Keratinocyte (primary cell): ENCODE measurements around the gene KIRREL2. TPM values are rescaled to one million over a fixed set of nuclear protein-coding genes. Genes with fewer than 3 reads are reported as not detected.

Source experiments
- DNase-seq: peaks from one replicate; pipeline ENCODE4 v3.0.0-alpha.2; 2011; ENCODE audit warnings: low read depth, missing footprints, low spot score
- FAIRE-seq: peaks from 2 replicates; lab custom pipeline; 2011; peaks lifted over from hg19 to GRCh38; lab: Jason Lieb, UNC
- H2AFZ ChIP-seq: 2 replicates; pipeline ENCODE4 v1.6.0; 2012; ENCODE audit warnings: low read length, control low read depth, inconsistent platforms; ENCODE audit not compliant: control insufficient read depth
- H3K27ac ChIP-seq: 2 replicates; pipeline ENCODE4 v1.5.1; 2011; ENCODE audit warnings: low read length; ENCODE audit not compliant: control insufficient read depth, insufficient read depth
- H3K27me3 ChIP-seq: 3 replicates; pipeline ENCODE4 v1.6.0; 2011; ENCODE audit warnings: low read length; ENCODE audit not compliant: control insufficient read depth, insufficient read depth; ENCODE audit errors: extremely low read depth
- H3K36me3 ChIP-seq, 2 experiments: 2 replicates in 1 of 2; 3 replicates in 1 of 2; pipeline ENCODE4 v1.5.1; 2011; ENCODE audit warnings: low read length in 2 of 2, mild to moderate bottlenecking in 1 of 2; ENCODE audit not compliant: control insufficient read depth in 2 of 2, insufficient read depth in 2 of 2; ENCODE audit errors: extremely low read depth in 1 of 2
- H3K4me1 ChIP-seq: 3 replicates; pipeline ENCODE4 v1.5.1; 2011; ENCODE audit warnings: low read length; ENCODE audit not compliant: control insufficient read depth, insufficient read depth; ENCODE audit errors: extremely low read depth
- H3K4me2 ChIP-seq: 3 replicates; pipeline ENCODE4 v1.6.0; 2011; ENCODE audit warnings: low read depth, low read length; ENCODE audit not compliant: control insufficient read depth, insufficient read depth; ENCODE audit errors: extremely low read depth
- H3K4me3 ChIP-seq, 3 experiments: fragments of 200-600 bp in 1 of 3; sonication (generic) in 1 of 3; 2 replicates in 2 of 3; 3 replicates in 1 of 3; pipeline ENCODE4 v1.5.1; 2011 to 2016; ENCODE audit warnings: low read length in 3 of 3, mild to moderate bottlenecking in 3 of 3, control low read depth in 2 of 3, inconsistent platforms in 1 of 3, low read depth in 1 of 3, mixed read lengths in 1 of 3, mixed run types in 1 of 3, moderate library complexity in 1 of 3; ENCODE audit not compliant: control insufficient read depth in 2 of 3, insufficient read depth in 2 of 3; ENCODE audit errors: extremely low read depth in 1 of 3
- H3K79me2 ChIP-seq: 2 replicates; pipeline ENCODE4 v1.6.0; 2012; ENCODE audit warnings: low read length; ENCODE audit not compliant: control insufficient read depth, insufficient read depth
- H3K9ac ChIP-seq: 3 replicates; pipeline ENCODE4 v1.6.0; 2011; ENCODE audit warnings: low read length; ENCODE audit not compliant: control insufficient read depth, insufficient read depth; ENCODE audit errors: extremely low read depth
- H3K9me1 ChIP-seq: 3 replicates; pipeline ENCODE4 v1.6.0; 2011; ENCODE audit warnings: low read length; ENCODE audit not compliant: control insufficient read depth, insufficient read depth; ENCODE audit errors: extremely low read depth
- H3K9me3 ChIP-seq: 2 replicates; pipeline ENCODE4 v1.5.1; 2012; ENCODE audit warnings: low read depth, low read length; ENCODE audit not compliant: control insufficient read depth
- H4K20me1 ChIP-seq: 3 replicates; pipeline ENCODE4 v1.6.0; 2011; ENCODE audit warnings: low read length; ENCODE audit not compliant: control insufficient read depth, insufficient read depth; ENCODE audit errors: extremely low read depth
- EZH2 ChIP-seq: IDR thresholded peaks from one replicate; pipeline ENCODE4 v1.6.1; 2012; ENCODE audit warnings: inconsistent platforms, mild to moderate bottlenecking, low read length, moderate library complexity
- dilution Hi-C: fragments of 300-500 bp; cut with MboI; formaldehyde crosslinking; loops from one replicate; pipeline ENCODE4 v1.7.0; 2020; ENCODE audit warnings: low sequenced_read_pairs; ENCODE audit not compliant: extremely low pct_ligation_motif_present
- polyA plus RNA-seq, 5 experiments: library from polyadenylated mRNA; depleted of rRNA in 3 of 5; stranded (reverse) in 3 of 5; stranded (forward) in 1 of 5; unstranded in 1 of 5; fragments of >200 nt; gene quantifications; 1 replicate in 1 of 5; 2 replicates in 3 of 5; 3 replicates in 1 of 5; pipeline versions ENCODE4 v1.2.1 to v1.2.3, GENCODE V29; 2011 to 2012; ENCODE audit warnings: missing spikeins in 2 of 5, low read depth in 1 of 5, low replicate concordance in 1 of 5
- TF ChIP-seq, protein P1 (sequence below), 3 experiments: IDR thresholded peaks in 1 of 3; conservative IDR thresholded peaks in 1 of 3; optimal IDR thresholded peaks in 1 of 3; 2 replicates in 2 of 3; 3 replicates in 1 of 3; pipeline versions ENCODE3 to v1.5.1; 2011; ENCODE audit warnings: low read length in 3 of 3, mild to moderate bottlenecking in 3 of 3, moderate library complexity in 2 of 3, control low read depth in 1 of 3, inconsistent platforms in 1 of 3; ENCODE audit not compliant: insufficient read depth in 2 of 3; ENCODE audit errors: extremely low read depth in 1 of 3

Gene KIRREL2
- polyA plus RNA-seq, 1 donor (not counting 4 experiments of a cell fraction or from before 2014, with no cell fraction given): not detected

DNA sequence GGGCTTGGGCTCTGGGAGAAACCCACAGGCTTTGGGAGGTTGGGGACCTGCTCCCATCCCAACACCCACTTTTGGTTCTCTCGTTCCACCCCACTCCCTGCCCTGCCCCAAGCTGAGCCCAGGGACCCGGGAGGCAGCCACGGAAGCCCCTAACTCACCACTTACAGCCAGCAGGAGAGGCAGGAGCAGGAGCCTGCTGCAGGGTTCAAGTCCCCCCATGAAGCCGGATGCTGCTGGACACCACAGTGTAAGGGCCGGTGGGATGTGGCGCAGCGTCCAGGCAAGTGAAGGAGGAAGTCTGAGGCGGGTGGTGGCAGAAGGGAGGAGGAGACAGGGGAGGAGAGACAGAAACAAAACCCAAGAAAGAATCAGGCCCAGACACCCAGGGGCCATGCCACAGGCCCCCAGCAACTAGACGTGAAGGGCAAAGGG lies 51.3 kb downstream of the KIRREL2 start, which contains the start of gene TYROBP:
TSS of gene TYROBP (minus strand) at position 286 of the 432 bp plus-strand sequence. CDS start at position 219, 67 bp downstream.
- no peak for DNase-seq
- H3K9me1 ChIP-seq: no peaks in the 10 kb centered on the region
- H3K79me2 ChIP-seq: no peaks in the 10 kb centered on the region
- no peak for FAIRE-seq
- H3K4me3 ChIP-seq: no peak within 1 kb of the TSS
- no peak within 1 kb of the TSS for H3K9ac ChIP-seq
- no peak within 1 kb of the TSS for H2AFZ ChIP-seq
- dilution Hi-C loops: no loop called here
- no peaks in the 10 kb centered on the region for H3K36me3 ChIP-seq
- TF ChIP-seq, protein P1, sequence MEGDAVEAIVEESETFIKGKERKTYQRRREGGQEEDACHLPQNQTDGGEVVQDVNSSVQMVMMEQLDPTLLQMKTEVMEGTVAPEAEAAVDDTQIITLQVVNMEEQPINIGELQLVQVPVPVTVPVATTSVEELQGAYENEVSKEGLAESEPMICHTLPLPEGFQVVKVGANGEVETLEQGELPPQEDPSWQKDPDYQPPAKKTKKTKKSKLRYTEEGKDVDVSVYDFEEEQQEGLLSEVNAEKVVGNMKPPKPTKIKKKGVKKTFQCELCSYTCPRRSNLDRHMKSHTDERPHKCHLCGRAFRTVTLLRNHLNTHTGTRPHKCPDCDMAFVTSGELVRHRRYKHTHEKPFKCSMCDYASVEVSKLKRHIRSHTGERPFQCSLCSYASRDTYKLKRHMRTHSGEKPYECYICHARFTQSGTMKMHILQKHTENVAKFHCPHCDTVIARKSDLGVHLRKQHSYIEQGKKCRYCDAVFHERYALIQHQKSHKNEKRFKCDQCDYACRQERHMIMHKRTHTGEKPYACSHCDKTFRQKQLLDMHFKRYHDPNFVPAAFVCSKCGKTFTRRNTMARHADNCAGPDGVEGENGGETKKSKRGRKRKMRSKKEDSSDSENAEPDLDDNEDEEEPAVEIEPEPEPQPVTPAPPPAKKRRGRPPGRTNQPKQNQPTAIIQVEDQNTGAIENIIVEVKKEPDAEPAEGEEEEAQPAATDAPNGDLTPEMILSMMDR (optimal IDR thresholded peaks at IDR 0.05 in 1 of 3, IDR thresholded peaks at IDR 0.05 in 1 of 3, conservative IDR thresholded peaks at IDR 0.05 in 1 of 3; ENCODE audit: extremely low read depth in 1 of 3, insufficient read depth in 2 of 3, low read length in 3 of 3): no peak
- no peak for TF ChIP-seq EZH2
- no peak within 1 kb of the TSS for H3K4me2 ChIP-seq
- H3K27me3 ChIP-seq: no peaks in the 10 kb centered on the region
- no peak within 1 kb of the TSS for H3K27ac ChIP-seq
- no peaks in the 10 kb centered on the region for H4K20me1 ChIP-seq
- H3K4me1 ChIP-seq: peaks cover 8% of the 10 kb centered on the region
- no peaks in the 10 kb centered on the region for H3K9me3 ChIP-seq

DNA sequence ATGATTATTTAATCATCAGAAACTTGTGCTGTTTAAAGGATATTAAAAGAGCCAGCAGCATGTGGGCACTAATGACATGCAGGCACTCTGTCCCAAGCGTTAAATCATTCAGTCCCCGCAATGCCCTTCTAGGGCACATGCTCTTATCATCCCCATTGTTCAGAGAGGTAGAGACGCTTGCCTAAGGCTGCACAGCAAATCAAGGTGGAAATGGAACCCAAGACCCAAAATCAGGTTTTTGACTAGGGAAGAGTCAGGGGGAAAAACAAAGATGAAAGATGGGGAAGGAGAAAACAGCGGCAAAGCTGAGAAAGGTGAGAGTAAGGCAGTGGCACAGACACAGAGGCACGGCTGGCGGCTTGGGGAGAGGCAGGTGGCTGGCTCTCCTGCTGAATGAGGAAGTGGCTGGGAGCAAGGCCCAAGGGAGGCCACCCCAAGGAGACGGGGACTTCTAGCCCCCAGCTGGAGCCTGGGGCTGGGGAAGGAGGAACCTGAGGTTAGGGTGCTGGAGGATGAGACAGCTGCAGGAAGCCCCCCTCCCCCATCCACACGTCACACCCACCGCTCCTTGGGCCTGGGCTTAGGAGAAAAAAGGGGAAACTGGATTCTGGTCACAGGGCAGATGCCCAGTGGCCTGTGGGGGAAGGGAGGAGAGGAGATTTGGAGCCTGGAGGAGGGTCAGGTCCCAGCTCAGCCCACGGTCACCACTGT lies 52.4 kb downstream of the KIRREL2 start:
- dilution Hi-C loops: no loop called here
- no peak overlapping the region for H3K4me2 ChIP-seq
- no peak overlapping the region for H2AFZ ChIP-seq
- no peaks in the 10 kb centered on the region for H3K9me3 ChIP-seq
- H3K4me1 ChIP-seq: no peaks in the 10 kb centered on the region
- H3K27ac ChIP-seq: no peak overlapping the region
- H3K9ac ChIP-seq: no peak overlapping the region
- no peaks in the 10 kb centered on the region for H3K9me1 ChIP-seq
- no peak for TF ChIP-seq EZH2
- TF ChIP-seq, protein P1 (optimal IDR thresholded peaks at IDR 0.05 in 1 of 3, IDR thresholded peaks at IDR 0.05 in 1 of 3, conservative IDR thresholded peaks at IDR 0.05 in 1 of 3; ENCODE audit: extremely low read depth in 1 of 3, insufficient read depth in 2 of 3, low read length in 3 of 3): no peak
- no peaks in the 10 kb centered on the region for H4K20me1 ChIP-seq
- no peaks in the 10 kb centered on the region for H3K27me3 ChIP-seq
- no peak for FAIRE-seq
- no peak for DNase-seq
- H3K36me3 ChIP-seq: no peaks in the 10 kb centered on the region
- H3K4me3 ChIP-seq: no peak overlapping the region
- no peaks in the 10 kb centered on the region for H3K79me2 ChIP-seq
